HL-60 (cell line): ENCODE results near the gene DEGS2.

ENCODE experiments used
- CTCF ChIP-seq: IDR thresholded peaks from one replicate; pipeline ENCODE4 v1.5.1; 2011; ENCODE audit warnings: low read length, control low read depth, inconsistent platforms; ENCODE audit not compliant: insufficient read depth
- POLR2AphosphoS5 ChIP-seq: IDR thresholded peaks from 2 replicates; pipeline ENCODE4 v1.6.1; 2012; ENCODE audit warnings: low read depth
- SPI1 ChIP-seq: IDR thresholded peaks from 2 replicates; pipeline ENCODE4 v1.6.1; 2012; ENCODE audit warnings: low read depth, mild to moderate bottlenecking, borderline replicate concordance

- TF ChIP-seq CTCF (no peak), POLR2AphosphoS5 (no peak), SPI1 (no peak)
Observed at GRCh38 chr14:100145682-100146464, 13.6 kb downstream of the DEGS2 start.
